K562 (cell line): ENCODE measurements around the gene CS. TPM values are rescaled to one million over a fixed set of nuclear protein-coding genes. Genes with fewer than 3 reads are reported as not detected.

Experiments
- BRD4 ChIP-seq: fragments of 200-600 bp; sonication (generic); IDR thresholded peaks from 2 replicates; pipeline ENCODE4 v1.6.1; 2017; ENCODE audit warnings: inconsistent platforms
- CHD2 ChIP-seq: IDR thresholded peaks from 2 replicates; pipeline ENCODE4 v1.6.1; 2011; ENCODE audit warnings: low read depth, low read length
- ESRRB ChIP-seq: fragments of 250-450 bp; sonication (Bioruptor Pico); IDR thresholded peaks from 2 replicates; pipeline ENCODE4 v1.5.0; 2020; ENCODE audit warnings: mild to moderate bottlenecking, moderate library complexity, borderline replicate concordance
- EWSR1 ChIP-seq: fragments of 450-650 bp; IDR thresholded peaks from 2 replicates; pipeline ENCODE4 v1.6.1; 2018; ENCODE audit warnings: borderline replicate concordance, mild to moderate bottlenecking, low read depth, moderate library complexity; ENCODE audit not compliant: partially characterized antibody
- MEIS2 ChIP-seq: fragments of 450-650 bp; IDR thresholded peaks from 2 replicates; pipeline ENCODE4 v1.6.1; 2014; ENCODE audit warnings: mild to moderate bottlenecking; ENCODE audit not compliant: partially characterized antibody
- NCOA2 ChIP-seq, 2 experiments: fragments of 450-650 bp; IDR thresholded peaks; 2 replicates each; pipeline ENCODE4 v1.6.1; 2018; ENCODE audit warnings: mild to moderate bottlenecking in 2 of 2, moderate library complexity in 1 of 2; ENCODE audit not compliant: partially characterized antibody in 2 of 2
- NCOA6 ChIP-seq: fragments of 450-650 bp; IDR thresholded peaks from 2 replicates; pipeline ENCODE4 v1.6.1; 2017; ENCODE audit warnings: mild to moderate bottlenecking
- POLR3A ChIP-seq: IDR thresholded peaks from 2 replicates; pipeline ENCODE4 v1.6.1; 2011; ENCODE audit warnings: borderline replicate concordance, mild to moderate bottlenecking, moderate library complexity; ENCODE audit not compliant: insufficient read length, insufficient read depth; ENCODE audit errors: extremely low read depth
- SOX6 ChIP-seq: fragments of 450-650 bp; IDR thresholded peaks from 2 replicates; pipeline ENCODE4 v1.6.1; 2014; ENCODE audit warnings: mild to moderate bottlenecking
- SPI1 ChIP-seq: IDR thresholded peaks from 2 replicates; pipeline ENCODE4 v1.6.1; 2011; ENCODE audit warnings: low read depth, low read length, control low read depth, borderline replicate concordance
- ZNF175 ChIP-seq: fragments of 200-800 bp; sonication (Bioruptor generic); IDR thresholded peaks from 2 replicates; pipeline ENCODE4 v1.6.1; 2016; ENCODE audit warnings: low read depth, mild to moderate bottlenecking, missing genetic modification characterization, missing compliant biosample characterization
- ZNF324 ChIP-seq: fragments of 250-450 bp; sonication (Bioruptor Pico); IDR thresholded peaks from 2 replicates; pipeline ENCODE4 v1.4.0; 2020; ENCODE audit warnings: mild to moderate bottlenecking
- ZNF668 ChIP-seq: fragments of 250-450 bp; sonication (Bioruptor Pico); IDR thresholded peaks from 2 replicates; pipeline ENCODE4 v1.8.0; 2022; ENCODE audit warnings: mild to moderate bottlenecking, inconsistent platforms
- ZNF778 ChIP-seq: fragments of 450-650 bp; formaldehyde crosslinking; IDR thresholded peaks from 2 replicates; pipeline ENCODE4 v1.4.0; 2020; ENCODE audit warnings: mild to moderate bottlenecking, moderate library complexity
- polyA plus RNA-seq, 8 experiments: library from polyadenylated mRNA; depleted of rRNA in 4 of 8; stranded (reverse) in 5 of 8; unstranded in 3 of 8; fragments of >200 nt; fragmentation: Nextera tagmentation in 2 of 8; fragmentation: Illumina TruSeq in 1 of 8; extraction: Ambion mirVana in 2 of 8; extraction: Trizol in 1 of 8; gene quantifications; 2 replicates each; pipeline versions ENCODE4 v1.2.1 to v1.2.3, GENCODE V29; 2011 to 2014; ENCODE audit warnings: inconsistent platforms in 1 of 8, missing spikeins in 1 of 8
- total RNA-seq, 7 experiments: library from RNA; depleted of rRNA in 6 of 7; stranded (reverse); fragments of >200 nt in 6 of 7; fragmentation: Illumina TruSeq in 2 of 7; extraction: Trizol in 2 of 7; gene quantifications; 2 replicates each; pipeline versions ENCODE4 v1.2.1 to v1.2.3, GENCODE V29; 2011 to 2021; ENCODE audit warnings: low replicate concordance in 1 of 7
- TF ChIP-seq, protein P1 (sequence below): sonication (generic); formaldehyde crosslinking; IDR thresholded peaks from 2 replicates; pipeline ENCODE4 v1.8.1; 2022; ENCODE audit warnings: missing genetic modification reagents
- TF ChIP-seq, protein P2 (sequence below): sonication (generic); formaldehyde crosslinking; IDR thresholded peaks from 2 replicates; pipeline ENCODE4 v1.8.0; 2022; ENCODE audit warnings: missing genetic modification reagents, mild to moderate bottlenecking, moderate library complexity, borderline replicate concordance
- TF ChIP-seq, protein P3 (sequence below): fragments of 250-450 bp; sonication (Bioruptor Pico); IDR thresholded peaks from 2 replicates; pipeline ENCODE4 v1.8.0; 2022; ENCODE audit warnings: inconsistent platforms, mild to moderate bottlenecking, moderate library complexity, borderline replicate concordance
- TF ChIP-seq, protein P4 (sequence below): fragments of 450-650 bp; formaldehyde crosslinking; IDR thresholded peaks from 2 replicates; pipeline ENCODE4 v1.4.0; 2022; ENCODE audit warnings: missing genetic modification characterization
- TF ChIP-seq, protein P5 (sequence below): sonication (generic); formaldehyde crosslinking; IDR thresholded peaks from 2 replicates; pipeline ENCODE4 v1.8.0; 2023; ENCODE audit warnings: missing genetic modification reagents, mild to moderate bottlenecking, borderline replicate concordance

Gene CS
- total and polyA plus RNA-seq, 9 of the 15 experiments (the other 6 are each of a cell fraction or from before 2014, with no cell fraction given) = 99.9 to 390 (median 149) TPM

DNA sequence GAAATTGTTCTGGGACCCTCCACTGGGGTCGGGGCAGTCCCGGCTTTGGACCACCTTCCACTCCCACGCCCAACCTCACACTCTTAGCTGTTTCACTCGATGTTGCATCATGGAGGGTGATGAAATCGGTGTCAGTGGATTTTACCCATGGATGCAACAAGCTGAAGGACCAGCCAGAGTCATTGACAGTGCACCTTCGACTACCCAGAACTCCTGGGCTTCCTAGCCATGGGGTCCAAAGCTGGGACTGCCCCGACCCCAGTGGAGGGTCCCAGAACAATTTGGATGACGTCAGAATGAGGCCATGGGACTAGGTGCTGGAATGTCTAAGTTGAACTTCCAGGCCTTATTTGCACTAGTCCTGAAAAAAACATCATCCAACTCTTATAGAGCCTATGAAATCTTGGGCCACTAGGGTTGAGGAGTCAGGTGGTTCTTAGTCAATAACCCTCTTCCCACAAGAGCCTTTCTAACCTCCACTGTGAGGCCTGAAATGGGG lies 37.7 kb upstream of the CS start (continued):
- TF ChIP-seq, protein P1, sequence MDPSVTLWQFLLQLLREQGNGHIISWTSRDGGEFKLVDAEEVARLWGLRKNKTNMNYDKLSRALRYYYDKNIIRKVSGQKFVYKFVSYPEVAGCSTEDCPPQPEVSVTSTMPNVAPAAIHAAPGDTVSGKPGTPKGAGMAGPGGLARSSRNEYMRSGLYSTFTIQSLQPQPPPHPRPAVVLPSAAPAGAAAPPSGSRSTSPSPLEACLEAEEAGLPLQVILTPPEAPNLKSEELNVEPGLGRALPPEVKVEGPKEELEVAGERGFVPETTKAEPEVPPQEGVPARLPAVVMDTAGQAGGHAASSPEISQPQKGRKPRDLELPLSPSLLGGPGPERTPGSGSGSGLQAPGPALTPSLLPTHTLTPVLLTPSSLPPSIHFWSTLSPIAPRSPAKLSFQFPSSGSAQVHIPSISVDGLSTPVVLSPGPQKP (CRISPR knock-in tag) = no peak
- TF ChIP-seq POLR3A (no peak), ZNF778 (CRISPR knock-in tag) (no peak), ZNF175 (CRISPR knock-in tag) (peak; percentile 97), ZNF324 (CRISPR knock-in tag) (no peak), CHD2 (no peak), BRD4 (no peak), MEIS2 (no peak), ZNF668 (CRISPR knock-in tag) (no peak), SOX6 (no peak), ESRRB (CRISPR knock-in tag) (no peak), NCOA6 (no peak), SPI1 (no peak), NCOA2 (IDR thresholded peaks at IDR 0.05; ENCODE audit: partially characterized antibody in 2 of 2) (no peak), EWSR1 (no peak)
- TF ChIP-seq, protein P2, sequence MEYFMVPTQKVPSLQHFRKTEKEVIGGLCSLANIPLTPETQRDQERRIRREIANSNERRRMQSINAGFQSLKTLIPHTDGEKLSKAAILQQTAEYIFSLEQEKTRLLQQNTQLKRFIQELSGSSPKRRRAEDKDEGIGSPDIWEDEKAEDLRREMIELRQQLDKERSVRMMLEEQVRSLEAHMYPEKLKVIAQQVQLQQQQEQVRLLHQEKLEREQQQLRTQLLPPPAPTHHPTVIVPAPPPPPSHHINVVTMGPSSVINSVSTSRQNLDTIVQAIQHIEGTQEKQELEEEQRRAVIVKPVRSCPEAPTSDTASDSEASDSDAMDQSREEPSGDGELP = peak; percentile 25; the same call in 1 of the 2 replicates
- TF ChIP-seq, protein P3, sequence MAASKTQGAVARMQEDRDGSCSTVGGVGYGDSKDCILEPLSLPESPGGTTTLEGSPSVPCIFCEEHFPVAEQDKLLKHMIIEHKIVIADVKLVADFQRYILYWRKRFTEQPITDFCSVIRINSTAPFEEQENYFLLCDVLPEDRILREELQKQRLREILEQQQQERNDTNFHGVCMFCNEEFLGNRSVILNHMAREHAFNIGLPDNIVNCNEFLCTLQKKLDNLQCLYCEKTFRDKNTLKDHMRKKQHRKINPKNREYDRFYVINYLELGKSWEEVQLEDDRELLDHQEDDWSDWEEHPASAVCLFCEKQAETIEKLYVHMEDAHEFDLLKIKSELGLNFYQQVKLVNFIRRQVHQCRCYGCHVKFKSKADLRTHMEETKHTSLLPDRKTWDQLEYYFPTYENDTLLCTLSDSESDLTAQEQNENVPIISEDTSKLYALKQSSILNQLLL (CRISPR knock-in tag) = no peak
- TF ChIP-seq, protein P4, sequence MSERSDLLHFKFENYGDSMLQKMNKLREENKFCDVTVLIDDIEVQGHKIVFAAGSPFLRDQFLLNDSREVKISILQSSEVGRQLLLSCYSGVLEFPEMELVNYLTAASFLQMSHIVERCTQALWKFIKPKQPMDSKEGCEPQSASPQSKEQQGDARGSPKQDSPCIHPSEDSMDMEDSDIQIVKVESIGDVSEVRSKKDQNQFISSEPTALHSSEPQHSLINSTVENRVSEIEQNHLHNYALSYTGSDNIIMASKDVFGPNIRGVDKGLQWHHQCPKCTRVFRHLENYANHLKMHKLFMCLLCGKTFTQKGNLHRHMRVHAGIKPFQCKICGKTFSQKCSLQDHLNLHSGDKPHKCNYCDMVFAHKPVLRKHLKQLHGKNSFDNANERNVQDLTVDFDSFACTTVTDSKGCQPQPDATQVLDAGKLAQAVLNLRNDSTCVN (CRISPR knock-in tag) = 0 out of 2 replicates have a peak, but pooled peaks have one; percentile 33
- TF ChIP-seq, protein P5, sequence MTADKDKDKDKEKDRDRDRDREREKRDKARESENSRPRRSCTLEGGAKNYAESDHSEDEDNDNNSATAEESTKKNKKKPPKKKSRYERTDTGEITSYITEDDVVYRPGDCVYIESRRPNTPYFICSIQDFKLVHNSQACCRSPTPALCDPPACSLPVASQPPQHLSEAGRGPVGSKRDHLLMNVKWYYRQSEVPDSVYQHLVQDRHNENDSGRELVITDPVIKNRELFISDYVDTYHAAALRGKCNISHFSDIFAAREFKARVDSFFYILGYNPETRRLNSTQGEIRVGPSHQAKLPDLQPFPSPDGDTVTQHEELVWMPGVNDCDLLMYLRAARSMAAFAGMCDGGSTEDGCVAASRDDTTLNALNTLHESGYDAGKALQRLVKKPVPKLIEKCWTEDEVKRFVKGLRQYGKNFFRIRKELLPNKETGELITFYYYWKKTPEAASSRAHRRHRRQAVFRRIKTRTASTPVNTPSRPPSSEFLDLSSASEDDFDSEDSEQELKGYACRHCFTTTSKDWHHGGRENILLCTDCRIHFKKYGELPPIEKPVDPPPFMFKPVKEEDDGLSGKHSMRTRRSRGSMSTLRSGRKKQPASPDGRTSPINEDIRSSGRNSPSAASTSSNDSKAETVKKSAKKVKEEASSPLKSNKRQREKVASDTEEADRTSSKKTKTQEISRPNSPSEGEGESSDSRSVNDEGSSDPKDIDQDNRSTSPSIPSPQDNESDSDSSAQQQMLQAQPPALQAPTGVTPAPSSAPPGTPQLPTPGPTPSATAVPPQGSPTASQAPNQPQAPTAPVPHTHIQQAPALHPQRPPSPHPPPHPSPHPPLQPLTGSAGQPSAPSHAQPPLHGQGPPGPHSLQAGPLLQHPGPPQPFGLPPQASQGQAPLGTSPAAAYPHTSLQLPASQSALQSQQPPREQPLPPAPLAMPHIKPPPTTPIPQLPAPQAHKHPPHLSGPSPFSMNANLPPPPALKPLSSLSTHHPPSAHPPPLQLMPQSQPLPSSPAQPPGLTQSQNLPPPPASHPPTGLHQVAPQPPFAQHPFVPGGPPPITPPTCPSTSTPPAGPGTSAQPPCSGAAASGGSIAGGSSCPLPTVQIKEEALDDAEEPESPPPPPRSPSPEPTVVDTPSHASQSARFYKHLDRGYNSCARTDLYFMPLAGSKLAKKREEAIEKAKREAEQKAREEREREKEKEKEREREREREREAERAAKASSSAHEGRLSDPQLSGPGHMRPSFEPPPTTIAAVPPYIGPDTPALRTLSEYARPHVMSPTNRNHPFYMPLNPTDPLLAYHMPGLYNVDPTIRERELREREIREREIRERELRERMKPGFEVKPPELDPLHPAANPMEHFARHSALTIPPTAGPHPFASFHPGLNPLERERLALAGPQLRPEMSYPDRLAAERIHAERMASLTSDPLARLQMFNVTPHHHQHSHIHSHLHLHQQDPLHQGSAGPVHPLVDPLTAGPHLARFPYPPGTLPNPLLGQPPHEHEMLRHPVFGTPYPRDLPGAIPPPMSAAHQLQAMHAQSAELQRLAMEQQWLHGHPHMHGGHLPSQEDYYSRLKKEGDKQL (CRISPR knock-in tag) = no peak
